IPS-11a (cell line): ENCODE data around the gene AGBL2.
"Not testable (repeated sequence)": the region's sequence is repeated elsewhere in the genome, so short reads cannot be mapped to it uniquely, and the experiment has no call there.

Experiments
- H3K4me3 ChIP-seq: one replicate; pipeline ENCODE4 v1.5.1; 2013; ENCODE audit warnings: low read depth, low read length, control low read depth

The AGBL2 gene

DNA sequence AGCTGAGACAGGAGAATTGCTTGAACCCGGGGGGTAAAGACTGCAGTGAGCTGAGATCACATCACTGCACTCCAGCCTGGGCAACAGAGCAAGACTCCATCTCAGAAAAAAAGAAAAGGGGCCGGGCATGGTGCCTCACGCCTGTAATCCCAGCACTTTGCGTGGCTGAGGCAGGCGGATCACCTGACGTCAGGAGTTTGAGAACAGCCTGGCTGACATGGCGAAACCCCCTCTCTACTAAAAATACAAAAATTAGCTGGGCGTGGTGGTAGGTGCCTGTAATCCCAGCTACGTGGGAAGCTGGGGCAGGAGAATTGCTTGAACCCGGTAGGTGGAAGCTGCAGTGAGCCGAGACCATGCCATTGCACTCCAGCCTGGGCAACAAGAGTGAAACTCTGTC lies 78.8 kb downstream of the AGBL2 start:
- not testable (repeated sequence) for H3K4me3 ChIP-seq

- no peak overlapping the region for H3K4me3 ChIP-seq
Measured at GRCh38 chr11:47631473-47631872, 83.7 kb downstream of the AGBL2 start.

GRCh38 chr11:47628026-47628425 lies 87.1 kb downstream of the AGBL2 start:
- H3K4me3 ChIP-seq = no peak overlapping the region

GRCh38 chr11:47626234-47626633 lies 88.9 kb downstream of the AGBL2 start:
- H3K4me3 ChIP-seq = no peak overlapping the region

GRCh38 chr11:47620836-47621378 lies 94.3 kb downstream of the AGBL2 start:
- H3K4me3 ChIP-seq = no peak overlapping the region

- H3K4me3 ChIP-seq = no peak overlapping the region
Measured at GRCh38 chr11:47617417-47617809, 97.8 kb downstream of the AGBL2 start.

- no peak overlapping the region for H3K4me3 ChIP-seq
Measured at GRCh38 chr11:47616726-47617416, 98.3 kb downstream of the AGBL2 start.

GRCh38 chr11:47615249-47615648 lies 99.9 kb downstream of the AGBL2 start:
- no peak overlapping the region for H3K4me3 ChIP-seq

- no peak overlapping the region for H3K4me3 ChIP-seq
Measured at GRCh38 chr11:47611348-47611794, 103.8 kb downstream of the AGBL2 start.

GRCh38 chr11:47609675-47610074 lies 105.5 kb downstream of the AGBL2 start:
- H3K4me3 ChIP-seq = no peak overlapping the region
